SK-N-MC (cell line): ENCODE results near the gene NFE2.

ENCODE experiments used
- EZH2 ChIP-seq: fragments of 200-600 bp; sonication (generic); IDR thresholded peaks from one replicate; pipeline ENCODE4 v1.6.1; 2017; ENCODE audit warnings: antibody characterized with exemption
- POLR2AphosphoS5 ChIP-seq: IDR thresholded peaks from 2 replicates; pipeline ENCODE4 v1.6.1; 2012; ENCODE audit warnings: mild to moderate bottlenecking, low read depth, low read length, borderline replicate concordance

- TF ChIP-seq POLR2AphosphoS5 (no peak), EZH2 (no peak)
These were observed 43.5 kb downstream of the NFE2 start for GRCh38 chr12:54257332-54257731.
